GM21825 (cell line): Measurements from ENCODE around the gene ZNF532.

ENCODE experiments used
- ATAC-seq: cut with Tn5 transposase; IDR thresholded peaks from one replicate; pipeline ENCODE4 v1.9.1; 2021; ENCODE audit warnings: mild to moderate bottlenecking, moderate library complexity; ENCODE audit not compliant: unreplicated experiment

Gene ZNF532

DNA sequence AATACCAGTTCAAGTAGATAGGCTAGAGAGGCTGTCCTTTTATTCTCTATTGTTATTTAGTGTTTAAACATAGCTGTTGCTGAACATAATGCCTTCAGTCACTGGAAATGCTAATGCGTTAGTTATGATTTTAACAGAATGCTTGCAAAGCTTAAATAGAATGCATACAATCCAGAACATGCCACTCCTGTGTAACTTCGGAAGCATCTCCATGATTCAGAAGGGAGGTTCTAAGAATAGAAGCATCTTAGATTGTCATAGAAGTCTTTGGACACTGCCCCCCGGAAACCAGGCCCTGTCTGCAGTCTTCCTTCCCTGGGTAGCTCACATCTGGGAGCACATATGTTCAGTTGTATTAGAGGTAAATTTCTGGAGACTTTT, 73.2 kb downstream of the ZNF532 start:
- no peak for ATAC-seq

DNA sequence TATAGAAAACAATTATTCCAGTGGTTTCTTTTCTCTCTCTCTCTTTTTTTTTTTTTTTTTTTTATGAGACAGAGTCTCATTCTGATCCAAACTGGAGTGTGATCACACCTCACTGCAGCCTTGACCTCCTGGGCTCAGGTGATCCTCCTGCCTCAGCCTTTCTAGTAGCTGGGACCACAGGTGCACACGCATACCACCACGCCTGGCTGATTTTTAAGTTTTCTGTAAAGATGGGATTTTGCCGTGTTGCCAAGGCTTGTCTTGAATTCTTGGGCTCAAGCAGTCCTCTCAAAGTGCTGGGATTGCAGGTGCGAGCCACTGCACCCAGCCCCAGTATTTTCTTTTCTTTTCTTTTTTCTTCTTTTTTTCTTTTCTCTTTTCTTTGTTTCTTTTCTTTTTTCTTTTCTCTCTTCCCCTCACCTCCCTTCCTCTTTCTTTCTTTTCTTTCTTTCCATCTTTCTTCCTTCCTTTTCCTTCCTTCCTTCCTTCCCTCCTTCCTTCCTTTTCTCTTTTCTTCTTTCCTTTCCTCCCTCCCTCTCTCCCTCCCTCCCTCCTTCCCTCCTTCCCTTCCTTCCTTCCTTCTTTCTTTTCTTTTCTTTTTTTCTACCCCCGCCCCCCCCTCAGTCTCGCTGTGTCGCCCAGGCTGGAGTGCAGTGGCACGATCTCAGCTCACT, 76.9 kb downstream of the ZNF532 start:
- no peak for ATAC-seq

- no peak for ATAC-seq
Measured at GRCh38 chr18:58943896-58944295, 79.2 kb downstream of the ZNF532 start.

DNA sequence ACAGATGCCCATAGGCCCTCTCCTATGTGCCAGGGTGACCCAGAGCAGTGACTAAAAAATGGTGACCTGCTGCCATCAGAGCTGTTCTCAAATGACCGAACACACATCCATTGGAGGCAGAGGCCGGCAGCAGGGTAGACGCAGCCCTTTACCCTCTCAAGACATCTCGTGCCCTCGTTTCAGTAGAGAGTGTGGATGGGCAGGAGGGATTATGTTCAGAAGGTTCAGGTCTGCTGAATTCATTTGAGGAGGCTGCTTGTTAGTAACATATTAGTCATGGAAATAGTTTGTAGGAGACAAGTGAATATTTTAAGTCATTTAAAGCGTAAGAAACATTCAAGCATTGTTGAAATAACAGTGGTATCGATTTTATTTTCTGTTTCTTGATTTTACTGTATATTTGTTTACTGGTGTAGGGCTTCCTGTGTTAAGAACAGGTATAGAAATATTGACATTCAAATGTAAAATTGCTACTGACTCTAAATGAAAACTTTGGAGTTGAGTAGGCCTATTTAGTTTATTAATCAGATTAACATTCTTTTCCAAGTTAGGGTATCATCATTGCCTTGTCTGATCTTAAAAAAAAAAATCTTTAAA, 82.6 kb downstream of the ZNF532 start:
- ATAC-seq = no peak

GRCh38 chr18:58949031-58949430, 84.4 kb downstream of the ZNF532 start:
- no peak for ATAC-seq

GRCh38 chr18:58951986-58952702, 87.5 kb downstream of the ZNF532 start:
- no peak for ATAC-seq

DNA sequence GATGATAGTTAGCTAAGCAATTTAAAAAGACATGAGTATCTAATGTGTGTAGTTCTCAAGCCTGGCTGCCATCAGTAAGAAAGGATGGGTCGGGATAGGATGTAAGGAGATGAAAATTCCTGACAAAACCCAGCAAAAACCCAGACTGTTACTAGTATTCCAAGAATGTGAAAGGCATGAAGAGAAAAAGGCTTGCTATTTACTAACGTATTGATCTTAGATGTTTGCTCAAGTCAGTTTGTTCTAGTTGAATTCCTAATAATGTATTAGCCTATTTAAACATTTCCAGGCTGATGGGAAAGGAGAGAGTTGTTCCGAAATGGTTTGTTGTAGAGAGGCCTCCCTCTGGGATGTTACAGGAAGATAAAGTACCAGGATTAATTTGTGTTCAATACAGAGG, 88.2 kb downstream of the ZNF532 start:
- ATAC-seq = no peak

DNA sequence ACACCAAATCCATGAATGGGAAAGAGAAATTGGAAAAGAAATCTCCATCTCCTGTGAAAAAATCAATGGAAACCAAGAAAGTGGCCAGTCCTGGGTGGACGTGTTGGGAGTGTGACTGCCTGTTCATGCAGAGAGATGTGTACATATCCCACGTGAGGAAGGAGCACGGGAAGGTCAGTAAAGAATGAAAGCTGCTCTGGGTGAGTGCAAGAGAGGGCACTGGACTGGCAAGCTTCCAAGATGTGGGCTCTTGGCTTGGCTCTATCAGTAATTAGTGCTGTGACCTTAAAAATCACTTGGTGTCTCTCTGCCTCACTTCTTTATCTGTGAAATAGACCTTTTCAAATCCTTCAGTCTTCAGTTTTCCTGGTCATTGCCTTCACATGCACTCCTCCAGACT, 89.0 kb downstream of the ZNF532 start:
- ATAC-seq = no peak

GRCh38 chr18:58955001-58955400, 90.3 kb downstream of the ZNF532 start:
- no peak for ATAC-seq

- no peak for ATAC-seq
Measured at GRCh38 chr18:58955738-58956137, 91.1 kb downstream of the ZNF532 start.

- no peak for ATAC-seq
Measured at GRCh38 chr18:58958628-58959027, 94.0 kb downstream of the ZNF532 start.

GRCh38 chr18:58960508-58960907, 95.8 kb downstream of the ZNF532 start:
- ATAC-seq = no peak

GRCh38 chr18:58960946-58961722, 96.5 kb downstream of the ZNF532 start:
- no peak for ATAC-seq

DNA sequence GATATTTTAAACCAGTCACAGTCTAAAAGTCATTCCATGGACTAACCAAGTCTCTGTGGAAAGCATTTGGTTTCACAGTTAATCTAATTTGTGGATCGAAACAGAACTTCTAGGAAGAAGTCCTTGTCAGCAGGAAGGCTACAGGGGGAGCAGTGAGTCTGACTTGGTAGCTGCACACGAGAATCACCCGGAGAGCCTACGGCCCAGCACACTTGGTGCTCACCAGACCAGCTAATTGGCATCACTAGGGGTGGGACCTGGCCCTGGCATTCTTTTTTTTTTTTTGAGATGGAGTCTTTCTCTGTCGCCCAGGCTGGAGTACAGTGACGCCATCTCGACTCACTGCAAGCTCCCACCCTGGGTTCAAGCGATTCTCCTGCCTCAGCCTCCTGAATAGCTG, 97.7 kb downstream of the ZNF532 start:
- ATAC-seq = no peak

DNA sequence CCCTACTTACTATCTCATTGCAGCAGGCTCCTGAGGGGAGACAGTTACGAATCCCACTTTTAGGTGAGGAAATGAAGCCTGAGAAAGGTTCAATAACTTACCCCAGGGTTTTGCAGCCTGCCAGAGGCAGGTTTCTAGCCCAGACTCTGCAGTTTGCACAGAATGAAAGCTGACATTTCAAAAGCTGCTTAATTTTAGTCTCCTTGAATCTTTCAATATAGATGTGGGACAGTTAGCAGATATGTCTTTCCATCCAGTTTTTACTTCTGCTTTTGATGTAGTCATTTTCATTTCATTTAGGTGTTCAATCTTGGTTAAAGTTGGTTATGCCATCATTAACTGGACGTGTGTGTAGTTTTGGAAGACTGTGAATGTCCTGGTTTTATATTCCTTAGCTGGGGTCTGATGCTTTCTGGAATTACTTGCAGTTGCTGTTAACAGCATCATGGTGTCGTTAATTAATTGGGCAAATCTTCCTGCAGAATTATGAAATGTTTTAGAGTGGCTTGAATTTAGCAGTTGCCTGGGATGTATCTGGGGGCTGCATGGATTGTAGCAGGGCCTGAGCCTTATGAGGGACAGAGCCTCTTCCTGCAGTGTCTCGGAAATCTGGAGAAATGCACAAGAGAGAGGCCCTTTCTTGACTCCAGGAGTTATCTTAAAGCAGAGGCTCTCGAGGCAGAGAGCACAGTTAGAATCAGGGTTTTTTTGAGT, 100.8 kb downstream of the ZNF532 start:
- no peak for ATAC-seq

- ATAC-seq = no peak
Measured at GRCh38 chr18:58966005-58966677, 101.5 kb downstream of the ZNF532 start.

DNA sequence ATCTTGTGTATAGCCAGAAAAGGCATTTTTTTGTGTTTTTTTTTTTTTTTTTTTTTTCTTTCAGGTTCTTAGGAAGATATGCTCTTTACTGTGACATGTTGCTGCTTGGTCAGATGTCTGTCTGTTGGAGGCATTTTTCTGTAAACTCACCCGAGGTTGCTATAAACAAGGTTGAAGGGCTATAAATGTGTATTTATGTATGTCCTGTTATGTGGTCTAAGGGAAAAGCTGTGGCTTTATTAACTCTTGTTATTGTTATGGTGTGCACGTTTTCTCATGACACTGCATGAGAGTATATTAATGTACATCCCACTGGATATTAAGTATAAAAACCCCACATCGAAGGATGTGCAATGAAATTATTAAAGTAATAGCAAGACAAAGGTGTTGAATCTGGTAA, 102.0 kb downstream of the ZNF532 start:
- ATAC-seq = no peak

GRCh38 chr18:58967751-58968254, 103.1 kb downstream of the ZNF532 start:
- no peak for ATAC-seq

DNA sequence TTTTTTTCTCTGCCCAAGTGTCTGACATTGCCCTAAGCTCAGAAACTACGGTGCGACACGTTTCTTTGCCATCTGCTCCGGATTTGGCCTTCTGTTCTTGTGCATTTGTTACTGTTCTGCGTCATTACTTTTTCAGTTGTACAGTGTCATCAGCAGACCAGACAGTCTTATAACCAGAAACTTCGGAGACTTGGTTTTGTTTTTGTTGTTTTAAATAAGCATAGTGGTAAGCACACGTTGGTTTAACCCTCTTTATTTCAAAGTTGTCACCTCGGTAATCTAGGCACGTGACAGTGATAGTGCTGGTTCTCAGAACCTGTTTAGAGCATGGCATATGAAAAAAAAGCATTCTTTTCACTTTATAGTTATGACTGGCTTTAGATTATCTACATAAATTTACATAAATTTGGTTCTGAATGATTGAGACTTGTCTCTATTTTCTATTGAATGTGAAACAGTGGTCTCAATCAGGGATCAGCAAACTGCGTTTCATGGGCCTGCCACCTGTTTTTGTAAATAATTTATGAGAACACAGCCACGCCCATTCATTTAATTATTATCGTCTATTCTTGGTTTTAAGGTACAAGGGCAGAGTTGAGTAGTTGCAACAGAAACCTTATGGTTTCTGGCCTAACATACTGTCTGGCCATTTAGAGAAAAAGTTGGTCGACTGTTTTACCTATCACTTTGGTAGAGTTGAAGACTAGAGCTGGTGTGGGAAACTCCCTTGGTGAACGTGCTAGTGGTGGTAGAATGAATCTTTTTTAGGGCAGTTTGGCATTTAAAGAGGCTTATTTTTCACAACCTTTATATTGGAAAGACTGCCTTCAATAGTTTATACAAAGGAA, 106.5 kb downstream of the ZNF532 start:
- ATAC-seq = peak; percentile 80
